Measurements from ENCODE around the gene OR1A1.
"Not testable (repeated sequence)": the region's sequence is repeated elsewhere in the genome, so short reads cannot be mapped to it uniquely, and the experiment has no call there.

Gene OR1A1

GRCh38 chr17:3249013-3249412 is 41.5 kb downstream of the OR1A1 start:
- not testable (repeated sequence) for H3K27ac Mint-ChIP-seq; DNase-seq; H3K36me3 Mint-ChIP-seq; H3K4me3 Mint-ChIP-seq; H3K27me3 Mint-ChIP-seq; H3K9me3 Mint-ChIP-seq; ATAC-seq (replicated peaks); H3K4me1 Mint-ChIP-seq

- H3K4me1 Mint-ChIP-seq: no peaks in the 10 kb centered on the region
- no peak for DNase-seq
- peaks cover 0 to 4% of the 10 kb centered on the region in 2 donors for H3K9me3 Mint-ChIP-seq
- ATAC-seq (replicated peaks): no peak
- H3K4me3 Mint-ChIP-seq: no peak overlapping the region
- H3K36me3 Mint-ChIP-seq: no peaks in the 10 kb centered on the region
- H3K27me3 Mint-ChIP-seq: peaks cover 12 to 17% of the 10 kb centered on the region in 2 donors
- H3K27ac Mint-ChIP-seq: no peak overlapping the region
Measured at GRCh38 chr17:3256575-3256974, 49.1 kb downstream of the OR1A1 start.

DNA sequence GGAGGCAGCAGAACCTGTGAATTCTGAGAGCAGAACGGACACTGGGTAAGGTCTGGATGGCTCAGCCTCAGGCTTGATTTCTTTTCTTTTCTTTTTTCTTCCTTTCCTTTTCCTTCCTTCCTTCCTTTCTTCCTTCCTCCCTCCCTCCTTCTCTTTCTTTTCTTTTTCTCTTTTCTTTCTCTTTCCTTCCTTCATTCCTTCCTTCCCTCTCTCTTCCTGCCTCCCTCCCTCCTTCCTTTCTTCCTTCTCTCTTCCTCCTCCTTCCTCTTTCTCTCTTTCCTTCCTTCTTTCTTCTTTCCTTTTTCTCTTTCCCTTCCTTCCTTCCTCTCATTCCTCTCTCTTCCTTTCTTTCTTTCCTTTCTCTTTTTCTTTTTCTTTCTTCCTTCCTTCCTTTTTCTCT is 52.7 kb downstream of the OR1A1 start:
- Mint-ChIP-seq H3K9me3 (no peaks in the 10 kb centered on the region), H3K27me3 (peaks cover 17 to 24% of the 10 kb centered on the region in 2 donors), H3K36me3 (no peaks in the 10 kb centered on the region), H3K4me1 (no peaks in the 10 kb centered on the region), H3K27ac (no peak overlapping the region), H3K4me3 (no peak overlapping the region)
- ATAC-seq (replicated peaks) (no peak), DNase-seq (no peak)

- ATAC-seq (replicated peaks): no peak
- Mint-ChIP-seq H3K9me3 (no peaks in the 10 kb centered on the region), H3K4me1 (no peaks in the 10 kb centered on the region), H3K36me3 (no peaks in the 10 kb centered on the region), H3K27me3 (peaks cover 18 to 27% of the 10 kb centered on the region in 2 donors), H3K27ac (no peak overlapping the region), H3K4me3 (no peak overlapping the region)
- no peak for DNase-seq
Measured at GRCh38 chr17:3260600-3260999, 53.1 kb downstream of the OR1A1 start.

Measured in stimulated activated naive B cell treated with anti-CD40 and anti-IgM and Interleukin-4, amounts not matched to agents 10 μg/mL and 1 μg/mL and 100 μg/mL, for 72 hours (primary cell).